A172 (cell line): Measurements from ENCODE around the gene CAMTA1. TPM values are rescaled to one million over a fixed set of nuclear protein-coding genes. Genes with fewer than 3 reads are reported as not detected.
A peak's percentile ranks its signal among the peaks of the same experiment; 100 is the strongest.

Experiments
- DNase-seq: peaks from one replicate; pipeline ENCODE4 v3.0.0-alpha.2; 2015; ENCODE audit warnings: low spot score
- total RNA-seq: library from RNA; depleted of rRNA; stranded (reverse); fragments of >200 nt; shearing (Covaris generic); gene quantifications from 2 replicates; pipeline ENCODE4 v1.2.3, GENCODE V29; 2014

Gene CAMTA1
- total RNA-seq, 1 experiment from 2014 or later = 97.5 TPM

GRCh38 chr1:7632681-7633080, 847.4 kb downstream of the CAMTA1 start:
- DNase-seq = no peak

GRCh38 chr1:7633506-7634245, 848.4 kb downstream of the CAMTA1 start:
- no peak for DNase-seq

GRCh38 chr1:7634546-7635240, 849.4 kb downstream of the CAMTA1 start:
- DNase-seq = no peak

GRCh38 chr1:7636795-7637526, 851.7 kb downstream of the CAMTA1 start:
- no peak for DNase-seq

- no peak for DNase-seq
Observed at GRCh38 chr1:7638078-7638477, 852.8 kb downstream of the CAMTA1 start.

- no peak for DNase-seq
Observed at GRCh38 chr1:7639435-7640131, 854.3 kb downstream of the CAMTA1 start.

GRCh38 chr1:7640350-7640749, 855.1 kb downstream of the CAMTA1 start:
- no peak for DNase-seq

GRCh38 chr1:7640920-7641585, 855.8 kb downstream of the CAMTA1 start:
- DNase-seq = no peak

- DNase-seq = no peak
Observed at GRCh38 chr1:7641587-7642417, 856.5 kb downstream of the CAMTA1 start.

- DNase-seq = no peak
Observed at GRCh38 chr1:7642418-7642704, 857.1 kb downstream of the CAMTA1 start.

- DNase-seq = no peak
Observed at GRCh38 chr1:7642781-7643529, 857.7 kb downstream of the CAMTA1 start.

- DNase-seq = no peak
Observed at GRCh38 chr1:7643530-7643929, 858.3 kb downstream of the CAMTA1 start.

GRCh38 chr1:7644086-7644485, 858.8 kb downstream of the CAMTA1 start:
- no peak for DNase-seq

GRCh38 chr1:7644961-7645750, 859.9 kb downstream of the CAMTA1 start:
- DNase-seq = peak; percentile 27

GRCh38 chr1:7645751-7646048, 860.4 kb downstream of the CAMTA1 start:
- DNase-seq = no peak

GRCh38 chr1:7646164-7646563, 860.9 kb downstream of the CAMTA1 start:
- DNase-seq = no peak

- peak; percentile 20 for DNase-seq
Observed at GRCh38 chr1:7646981-7647901, 862.0 kb downstream of the CAMTA1 start.

- no peak for DNase-seq
Observed at GRCh38 chr1:7648761-7649384, 863.6 kb downstream of the CAMTA1 start.
